ENCODE results near the gene ZBTB37. TPM values are rescaled to one million over a fixed set of nuclear protein-coding genes. Genes with fewer than 3 reads are reported as not detected.

Gene ZBTB37
- total and polyA plus RNA-seq, 9 of the 15 experiments (the other 6 are each of a cell fraction or from before 2014, with no cell fraction given) = 1.3 to 13.9 (median 5.4) TPM

DNA sequence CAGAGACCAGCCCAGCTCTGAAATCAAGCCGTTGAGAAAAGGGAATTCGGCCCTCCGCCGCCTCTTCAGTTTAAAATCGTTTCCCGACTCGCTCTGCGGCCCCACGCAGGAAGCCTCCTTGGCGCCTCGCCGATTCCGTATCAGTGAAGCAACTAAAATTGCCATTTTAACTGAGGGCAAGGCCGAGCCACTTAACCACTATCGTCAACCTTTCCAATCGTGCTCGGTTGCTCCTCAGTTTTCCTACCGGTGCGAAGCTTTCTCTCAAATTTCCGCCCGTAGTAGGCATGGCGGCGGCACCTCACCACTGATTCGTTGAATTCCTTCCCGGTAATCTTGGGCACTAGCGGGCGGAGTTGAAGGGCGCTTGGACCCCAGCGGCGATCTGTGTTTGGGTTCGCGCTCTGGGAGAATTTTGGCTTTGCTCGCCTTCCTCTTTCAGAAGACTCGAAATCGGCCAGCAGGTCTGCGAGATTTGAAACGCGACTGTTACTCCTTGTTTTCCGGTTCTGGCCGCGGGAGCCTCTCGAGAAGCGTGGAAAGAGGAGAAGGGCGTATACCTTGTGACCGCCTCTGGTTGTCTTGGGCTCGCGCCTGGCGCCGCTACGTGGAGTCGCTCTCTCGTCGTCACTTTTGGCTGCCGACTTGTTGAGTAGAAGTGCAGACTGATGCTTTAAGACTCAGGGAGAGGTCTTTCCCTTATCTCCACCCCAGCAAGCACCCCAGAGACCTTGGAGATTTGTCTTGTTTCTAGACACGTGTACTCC lies 43.7 kb upstream of the ZBTB37 start, which contains the start of the genes CENPL and DARS2 (continued):
- TF ChIP-seq, protein P1, sequence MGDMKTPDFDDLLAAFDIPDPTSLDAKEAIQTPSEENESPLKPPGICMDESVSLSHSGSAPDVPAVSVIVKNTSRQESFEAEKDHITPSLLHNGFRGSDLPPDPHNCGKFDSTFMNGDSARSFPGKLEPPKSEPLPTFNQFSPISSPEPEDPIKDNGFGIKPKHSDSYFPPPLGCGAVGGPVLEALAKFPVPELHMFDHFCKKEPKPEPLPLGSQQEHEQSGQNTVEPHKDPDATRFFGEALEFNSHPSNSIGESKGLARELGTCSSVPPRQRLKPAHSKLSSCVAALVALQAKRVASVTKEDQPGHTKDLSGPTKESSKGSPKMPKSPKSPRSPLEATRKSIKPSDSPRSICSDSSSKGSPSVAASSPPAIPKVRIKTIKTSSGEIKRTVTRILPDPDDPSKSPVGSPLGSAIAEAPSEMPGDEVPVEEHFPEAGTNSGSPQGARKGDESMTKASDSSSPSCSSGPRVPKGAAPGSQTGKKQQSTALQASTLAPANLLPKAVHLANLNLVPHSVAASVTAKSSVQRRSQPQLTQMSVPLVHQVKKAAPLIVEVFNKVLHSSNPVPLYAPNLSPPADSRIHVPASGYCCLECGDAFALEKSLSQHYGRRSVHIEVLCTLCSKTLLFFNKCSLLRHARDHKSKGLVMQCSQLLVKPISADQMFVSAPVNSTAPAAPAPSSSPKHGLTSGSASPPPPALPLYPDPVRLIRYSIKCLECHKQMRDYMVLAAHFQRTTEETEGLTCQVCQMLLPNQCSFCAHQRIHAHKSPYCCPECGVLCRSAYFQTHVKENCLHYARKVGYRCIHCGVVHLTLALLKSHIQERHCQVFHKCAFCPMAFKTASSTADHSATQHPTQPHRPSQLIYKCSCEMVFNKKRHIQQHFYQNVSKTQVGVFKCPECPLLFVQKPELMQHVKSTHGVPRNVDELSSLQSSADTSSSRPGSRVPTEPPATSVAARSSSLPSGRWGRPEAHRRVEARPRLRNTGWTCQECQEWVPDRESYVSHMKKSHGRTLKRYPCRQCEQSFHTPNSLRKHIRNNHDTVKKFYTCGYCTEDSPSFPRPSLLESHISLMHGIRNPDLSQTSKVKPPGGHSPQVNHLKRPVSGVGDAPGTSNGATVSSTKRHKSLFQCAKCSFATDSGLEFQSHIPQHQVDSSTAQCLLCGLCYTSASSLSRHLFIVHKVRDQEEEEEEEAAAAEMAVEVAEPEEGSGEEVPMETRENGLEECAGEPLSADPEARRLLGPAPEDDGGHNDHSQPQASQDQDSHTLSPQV (IDR thresholded peaks at IDR 0.05) = peak; percentile 42; the same call in 1 of the 2 replicates
- TF ChIP-seq RBM39 (optimal IDR thresholded peaks at IDR 0.05; ENCODE audit: low read depth, low read length) = peak; percentile 11
- peak; percentile 68; the same call in 1 of the 2 replicates for TF ChIP-seq KAT7 (CRISPR knock-in tag; IDR thresholded peaks at IDR 0.05; ENCODE audit: borderline replicate concordance)
- peak; percentile 97 for TF ChIP-seq MTA1 (IDR thresholded peaks at IDR 0.05; ENCODE audit: borderline replicate concordance)
- TF ChIP-seq, protein P2, sequence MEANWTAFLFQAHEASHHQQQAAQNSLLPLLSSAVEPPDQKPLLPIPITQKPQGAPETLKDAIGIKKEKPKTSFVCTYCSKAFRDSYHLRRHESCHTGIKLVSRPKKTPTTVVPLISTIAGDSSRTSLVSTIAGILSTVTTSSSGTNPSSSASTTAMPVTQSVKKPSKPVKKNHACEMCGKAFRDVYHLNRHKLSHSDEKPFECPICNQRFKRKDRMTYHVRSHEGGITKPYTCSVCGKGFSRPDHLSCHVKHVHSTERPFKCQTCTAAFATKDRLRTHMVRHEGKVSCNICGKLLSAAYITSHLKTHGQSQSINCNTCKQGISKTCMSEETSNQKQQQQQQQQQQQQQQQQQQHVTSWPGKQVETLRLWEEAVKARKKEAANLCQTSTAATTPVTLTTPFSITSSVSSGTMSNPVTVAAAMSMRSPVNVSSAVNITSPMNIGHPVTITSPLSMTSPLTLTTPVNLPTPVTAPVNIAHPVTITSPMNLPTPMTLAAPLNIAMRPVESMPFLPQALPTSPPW (CRISPR knock-in tag; IDR thresholded peaks at IDR 0.05) = peak; percentile 59
- peak in 1 of 2 experiments; percentile 36; a peak in 2 of 4 replicates for TF ChIP-seq KDM4B (IDR thresholded peaks at IDR 0.05; ENCODE audit: borderline replicate concordance in 2 of 2, low read depth in 1 of 2)
- TF ChIP-seq, protein P3, sequence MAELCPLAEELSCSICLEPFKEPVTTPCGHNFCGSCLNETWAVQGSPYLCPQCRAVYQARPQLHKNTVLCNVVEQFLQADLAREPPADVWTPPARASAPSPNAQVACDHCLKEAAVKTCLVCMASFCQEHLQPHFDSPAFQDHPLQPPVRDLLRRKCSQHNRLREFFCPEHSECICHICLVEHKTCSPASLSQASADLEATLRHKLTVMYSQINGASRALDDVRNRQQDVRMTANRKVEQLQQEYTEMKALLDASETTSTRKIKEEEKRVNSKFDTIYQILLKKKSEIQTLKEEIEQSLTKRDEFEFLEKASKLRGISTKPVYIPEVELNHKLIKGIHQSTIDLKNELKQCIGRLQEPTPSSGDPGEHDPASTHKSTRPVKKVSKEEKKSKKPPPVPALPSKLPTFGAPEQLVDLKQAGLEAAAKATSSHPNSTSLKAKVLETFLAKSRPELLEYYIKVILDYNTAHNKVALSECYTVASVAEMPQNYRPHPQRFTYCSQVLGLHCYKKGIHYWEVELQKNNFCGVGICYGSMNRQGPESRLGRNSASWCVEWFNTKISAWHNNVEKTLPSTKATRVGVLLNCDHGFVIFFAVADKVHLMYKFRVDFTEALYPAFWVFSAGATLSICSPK (IDR thresholded peaks at IDR 0.05; ENCODE audit: borderline replicate concordance) = no peak
- no peak for TF ChIP-seq ZNF124 (CRISPR knock-in tag; IDR thresholded peaks at IDR 0.05)
- TF ChIP-seq RBM22 (IDR thresholded peaks at IDR 0.05; ENCODE audit: low read depth, low read length, poor library complexity, severe bottlenecking) = no peak
- TF ChIP-seq E2F3 (CRISPR knock-in tag; IDR thresholded peaks at IDR 0.05) = 0 out of 2 replicates have a peak, but pooled peaks have one; percentile 58
- TF ChIP-seq CBX3 (IDR thresholded peaks at IDR 0.05; ENCODE audit: borderline replicate concordance in 1 of 2, low read length in 2 of 2) = peak in 1 of 2 experiments; percentile 43; a peak in 2 of 3 replicates
- TF ChIP-seq RFX1 (IDR thresholded peaks at IDR 0.05) = peak; percentile 29; the same call in 1 of the 2 replicates
- no peak; the same call in 1 of the 2 replicates for TF ChIP-seq ZNF239 (CRISPR knock-in tag; IDR thresholded peaks at IDR 0.05)
- TF ChIP-seq, protein P4, sequence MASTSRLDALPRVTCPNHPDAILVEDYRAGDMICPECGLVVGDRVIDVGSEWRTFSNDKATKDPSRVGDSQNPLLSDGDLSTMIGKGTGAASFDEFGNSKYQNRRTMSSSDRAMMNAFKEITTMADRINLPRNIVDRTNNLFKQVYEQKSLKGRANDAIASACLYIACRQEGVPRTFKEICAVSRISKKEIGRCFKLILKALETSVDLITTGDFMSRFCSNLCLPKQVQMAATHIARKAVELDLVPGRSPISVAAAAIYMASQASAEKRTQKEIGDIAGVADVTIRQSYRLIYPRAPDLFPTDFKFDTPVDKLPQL (IDR thresholded peaks at IDR 0.05; ENCODE audit: extremely low read depth, insufficient read length) = peak; percentile 78
- TF ChIP-seq SIN3B (IDR thresholded peaks at IDR 0.05; ENCODE audit: low read depth) = peak; percentile 87
- TF ChIP-seq L3MBTL2 (IDR thresholded peaks at IDR 0.05) = peak; percentile 87
- peak; percentile 15; the same call in 1 of the 2 replicates for TF ChIP-seq MXI1 (IDR thresholded peaks at IDR 0.05; ENCODE audit: low read depth, low read length)
- no peak for TF ChIP-seq TGIF2 (CRISPR knock-in tag; IDR thresholded peaks at IDR 0.05)
- peak; percentile 69 for TF ChIP-seq CHD2 (IDR thresholded peaks at IDR 0.05; ENCODE audit: low read depth, low read length)
- peak; percentile 63 for TF ChIP-seq ETV5 (CRISPR knock-in tag; IDR thresholded peaks at IDR 0.05; ENCODE audit: low read depth)

All from K562 (cell line).